Neutrophil (primary cell): ENCODE measurements around the gene OSBPL2.

Experiments
- H3K27ac ChIP-seq: fragments of 200-600 bp; sonication (generic); 2 replicates; pipeline ENCODE4 v1.5.1; 2016; ENCODE audit warnings: mild to moderate bottlenecking, moderate library complexity
- H3K27me3 ChIP-seq: fragments of 200-600 bp; sonication (generic); 2 replicates; pipeline ENCODE4 v1.6.0; 2016; ENCODE audit warnings: mild to moderate bottlenecking
- H3K36me3 ChIP-seq: fragments of 200-600 bp; sonication (generic); 2 replicates; pipeline ENCODE4 v1.5.1; 2017
- H3K4me1 ChIP-seq, 2 experiments: fragments of 200-600 bp in 1 of 2; sonication (generic) in 1 of 2; 1 replicate in 1 of 2; 2 replicates in 1 of 2; pipeline versions ENCODE4 v1.5.1 to v1.6.1; 2013 to 2016; ENCODE audit warnings: low read depth in 1 of 2, low read length in 1 of 2, mild to moderate bottlenecking in 1 of 2, moderate library complexity in 1 of 2; ENCODE audit not compliant: control insufficient read depth in 1 of 2, insufficient read depth in 1 of 2
- H3K4me3 ChIP-seq, 2 experiments: fragments of 200-600 bp in 1 of 2; sonication (generic) in 1 of 2; 1 replicate in 1 of 2; 2 replicates in 1 of 2; pipeline ENCODE4 v1.5.1; 2013 to 2016; ENCODE audit warnings: low read depth in 1 of 2, low read length in 1 of 2, mild to moderate bottlenecking in 1 of 2, moderate library complexity in 1 of 2
- H3K9me3 ChIP-seq: fragments of 200-600 bp; sonication (generic); 2 replicates; pipeline ENCODE4 v1.5.1; 2016
- CTCF ChIP-seq: fragments of 200-600 bp; sonication (generic); IDR thresholded peaks from 2 replicates; pipeline ENCODE4 v1.5.1; 2016; ENCODE audit warnings: antibody characterized with exemption

OSBPL2 gene

DNA sequence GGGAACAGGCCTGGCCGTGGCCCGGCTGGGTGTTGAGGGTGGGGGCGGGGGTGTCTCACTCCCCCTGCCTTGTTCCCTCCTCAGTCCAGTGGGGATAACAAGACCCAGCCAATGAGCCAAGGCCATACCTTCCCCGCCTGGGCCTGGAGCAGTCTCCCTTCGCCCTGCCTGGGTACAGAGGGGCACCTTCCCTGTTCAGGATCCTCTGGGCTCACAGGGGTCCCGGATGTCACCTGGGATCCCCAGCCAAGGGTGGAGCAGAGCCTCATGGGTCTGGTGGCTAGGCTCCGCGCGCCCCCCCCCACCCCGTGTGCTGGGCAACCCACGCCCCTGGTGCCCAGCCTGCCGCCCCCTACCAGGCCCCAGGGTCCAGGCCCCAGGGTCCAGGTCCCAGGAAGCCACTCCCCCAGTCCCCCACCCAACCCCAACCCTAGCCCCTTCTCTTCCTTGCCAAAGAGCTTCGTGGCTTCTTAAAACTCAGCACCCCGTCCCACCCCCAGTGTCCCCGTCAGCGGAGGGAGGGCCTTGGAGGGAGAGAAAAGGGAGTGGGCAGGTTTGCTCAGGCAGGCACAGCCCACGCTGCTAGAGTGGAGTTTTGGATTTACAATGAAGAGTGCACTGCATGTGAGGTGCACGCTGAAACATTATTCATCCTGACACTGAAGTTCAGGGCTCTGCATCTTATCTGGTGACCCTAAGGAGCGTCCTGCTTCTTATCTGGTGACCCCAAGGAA, 30.1 kb upstream of the OSBPL2 start:
- Histone ChIP-seq H3K4me3 (no peak overlapping the region), H3K36me3 (peaks cover 38% of the 10 kb centered on the region), H3K27me3 (peaks cover 34% of the 10 kb centered on the region), H3K9me3 (no peaks in the 10 kb centered on the region), H3K27ac (no peak overlapping the region), H3K4me1 (no peaks in the 10 kb centered on the region)
- TF ChIP-seq CTCF: no peak

GRCh38 chr20:62208795-62209755, 29.2 kb upstream of the OSBPL2 start:
- no peak overlapping the region for H3K27ac ChIP-seq
- no peak for TF ChIP-seq CTCF

DNA sequence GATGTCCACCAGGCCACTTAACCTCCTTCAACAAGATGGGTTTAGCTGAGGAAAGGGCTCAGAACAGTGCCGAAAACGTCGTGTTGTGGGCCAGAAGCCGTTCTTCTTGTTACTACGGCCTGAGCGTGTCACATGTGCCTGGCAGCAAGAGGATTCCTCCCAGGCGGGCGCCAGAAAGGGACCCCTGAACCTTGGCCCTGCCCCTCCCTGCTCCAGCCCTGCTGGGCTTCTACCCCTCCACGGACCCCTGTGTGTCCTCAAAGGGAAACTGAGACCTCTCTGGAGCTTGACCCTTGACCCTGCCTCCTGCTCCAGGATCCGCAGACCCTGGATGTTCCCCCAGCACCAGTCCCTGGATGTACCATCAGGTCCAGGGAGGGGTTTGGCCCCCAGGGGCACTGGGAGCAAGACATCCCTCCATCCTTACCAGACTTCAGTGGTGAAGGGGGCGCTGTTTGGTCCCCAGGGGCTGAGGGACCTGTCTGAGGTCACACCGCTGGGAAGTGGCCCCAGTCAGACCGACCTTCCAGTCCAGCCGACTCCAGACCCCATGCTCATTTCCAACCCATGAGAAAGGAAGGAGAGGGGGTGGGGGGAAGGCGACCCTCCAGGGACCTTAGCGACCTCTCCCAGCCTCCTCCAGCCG, 28.3 kb upstream of the OSBPL2 start:
- H3K27ac ChIP-seq: no peak overlapping the region
- H3K4me3 ChIP-seq: no peak overlapping the region
- peaks cover 47% of the 10 kb centered on the region for H3K27me3 ChIP-seq
- H3K9me3 ChIP-seq: no peaks in the 10 kb centered on the region
- H3K4me1 ChIP-seq: no peaks in the 10 kb centered on the region
- no peak for TF ChIP-seq CTCF
- peaks cover 23% of the 10 kb centered on the region for H3K36me3 ChIP-seq

More at GRCh38 chr20:62208795-62209755, 29.2 kb upstream of the OSBPL2 start:
- Histone ChIP-seq H3K27me3 (peaks cover 38% of the 10 kb centered on the region), H3K4me3 (no peak overlapping the region), H3K36me3 (peaks cover 29% of the 10 kb centered on the region), H3K9me3 (no peaks in the 10 kb centered on the region), H3K4me1 (no peaks in the 10 kb centered on the region)

- no peaks in the 10 kb centered on the region for H3K4me1 ChIP-seq
- peaks cover 52% of the 10 kb centered on the region for H3K27me3 ChIP-seq
- no peaks in the 10 kb centered on the region for H3K9me3 ChIP-seq
- TF ChIP-seq CTCF: no peak
- H3K36me3 ChIP-seq: peaks cover 21% of the 10 kb centered on the region
- H3K27ac ChIP-seq: no peak overlapping the region
- no peak overlapping the region for H3K4me3 ChIP-seq
These were observed 27.8 kb upstream of the OSBPL2 start for GRCh38 chr20:62210496-62210855.

DNA sequence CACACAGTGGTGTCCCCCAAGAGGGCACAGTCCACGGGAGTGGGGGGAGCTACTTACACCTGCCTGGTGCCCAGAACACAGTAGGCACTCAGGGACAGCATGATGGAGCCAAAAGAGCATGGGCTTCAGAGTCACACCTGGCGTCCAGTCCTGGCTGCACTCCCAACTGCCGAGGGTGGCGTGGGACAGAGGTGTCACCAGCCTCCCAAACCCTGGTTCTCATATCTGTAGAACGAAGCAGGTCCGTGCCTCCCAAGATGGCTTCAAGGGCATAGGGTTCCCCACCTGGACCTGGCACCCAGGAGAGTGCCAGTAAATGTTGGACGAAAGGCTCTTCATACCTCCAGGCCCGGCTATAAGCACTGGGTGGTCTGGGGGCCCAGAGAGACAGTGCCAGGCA, 27.1 kb upstream of the OSBPL2 start:
- peaks cover 14% of the 10 kb centered on the region for H3K36me3 ChIP-seq
- H3K4me1 ChIP-seq: no peaks in the 10 kb centered on the region
- H3K27ac ChIP-seq: no peak overlapping the region
- no peak for TF ChIP-seq CTCF
- H3K27me3 ChIP-seq: peaks cover 59% of the 10 kb centered on the region
- no peaks in the 10 kb centered on the region for H3K9me3 ChIP-seq
- H3K4me3 ChIP-seq: no peak overlapping the region
